ENCODE measurements around the gene TMX3.

Gene TMX3, protein sequence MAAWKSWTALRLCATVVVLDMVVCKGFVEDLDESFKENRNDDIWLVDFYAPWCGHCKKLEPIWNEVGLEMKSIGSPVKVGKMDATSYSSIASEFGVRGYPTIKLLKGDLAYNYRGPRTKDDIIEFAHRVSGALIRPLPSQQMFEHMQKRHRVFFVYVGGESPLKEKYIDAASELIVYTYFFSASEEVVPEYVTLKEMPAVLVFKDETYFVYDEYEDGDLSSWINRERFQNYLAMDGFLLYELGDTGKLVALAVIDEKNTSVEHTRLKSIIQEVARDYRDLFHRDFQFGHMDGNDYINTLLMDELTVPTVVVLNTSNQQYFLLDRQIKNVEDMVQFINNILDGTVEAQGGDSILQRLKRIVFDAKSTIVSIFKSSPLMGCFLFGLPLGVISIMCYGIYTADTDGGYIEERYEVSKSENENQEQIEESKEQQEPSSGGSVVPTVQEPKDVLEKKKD

GRCh38 chr18:68714712-68715496, at the start of gene TMX3:
TSS of gene TMX3 (minus strand) at chr18:68715108. CDS start at chr18:68714981, 127 bp downstream.
- no peak for TF ChIP-seq RAD21 (IDR thresholded peaks at IDR 0.05; ENCODE audit: low read depth)
- TF ChIP-seq CEBPB (IDR thresholded peaks at IDR 0.05), result no peak
- TF ChIP-seq TAF1 (IDR thresholded peaks at IDR 0.05; ENCODE audit: low read depth), result peak; percentile 74
- peak; percentile 59 for TF ChIP-seq TEAD4 (IDR thresholded peaks at IDR 0.05)
- TF ChIP-seq EGR1 (IDR thresholded peaks at IDR 0.05), result no peak
- TF ChIP-seq FOXM1 (IDR thresholded peaks at IDR 0.05; ENCODE audit: borderline replicate concordance, low read depth), result no peak
- peak; percentile 96 for TF ChIP-seq MAX (IDR thresholded peaks at IDR 0.05)
- TF ChIP-seq EP300 (IDR thresholded peaks at IDR 0.05; ENCODE audit: borderline replicate concordance), result peak; percentile 60; the same call in 1 of the 2 replicates
- TF ChIP-seq NFIC (IDR thresholded peaks at IDR 0.05), result no peak
- TF ChIP-seq ZBTB7A (IDR thresholded peaks at IDR 0.05; ENCODE audit: low read depth), result no peak
- TF ChIP-seq, protein P1, sequence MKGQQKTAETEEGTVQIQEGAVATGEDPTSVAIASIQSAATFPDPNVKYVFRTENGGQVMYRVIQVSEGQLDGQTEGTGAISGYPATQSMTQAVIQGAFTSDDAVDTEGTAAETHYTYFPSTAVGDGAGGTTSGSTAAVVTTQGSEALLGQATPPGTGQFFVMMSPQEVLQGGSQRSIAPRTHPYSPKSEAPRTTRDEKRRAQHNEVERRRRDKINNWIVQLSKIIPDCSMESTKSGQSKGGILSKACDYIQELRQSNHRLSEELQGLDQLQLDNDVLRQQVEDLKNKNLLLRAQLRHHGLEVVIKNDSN (IDR thresholded peaks at IDR 0.05), result no peak
- no peak for TF ChIP-seq CREB1 (IDR thresholded peaks at IDR 0.05; ENCODE audit: low read depth)
- peak; percentile 72 for TF ChIP-seq YY1 (IDR thresholded peaks at IDR 0.05; ENCODE audit: low read depth)
- TF ChIP-seq REST (IDR thresholded peaks at IDR 0.05; ENCODE audit: low read depth), result no peak
- peak; percentile 53; the same call in 1 of the 2 replicates for TF ChIP-seq TCF12 (IDR thresholded peaks at IDR 0.05; ENCODE audit: low read depth)

DNA sequence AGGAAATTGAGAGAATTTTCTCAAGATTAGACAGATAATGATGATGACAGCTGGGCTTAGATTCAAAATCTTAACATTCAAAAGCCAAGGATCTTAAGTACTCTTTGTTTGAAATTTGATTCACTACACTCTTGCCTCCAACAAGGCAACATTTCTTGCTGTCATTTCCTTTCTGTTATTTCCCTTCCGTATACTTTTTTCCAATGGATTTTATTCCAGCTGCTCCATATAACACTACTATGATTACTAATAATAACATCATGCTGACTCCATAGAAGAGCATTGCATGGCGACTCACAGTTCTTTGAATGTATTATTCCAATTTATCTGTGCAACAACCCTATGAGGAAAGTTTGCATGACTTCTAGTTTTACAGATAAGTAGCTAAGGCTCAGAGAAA, 49.1 kb upstream of the TMX3 start:
- TF ChIP-seq, protein P1 (IDR thresholded peaks at IDR 0.05), result no peak
- TF ChIP-seq TCF12 (IDR thresholded peaks at IDR 0.05; ENCODE audit: low read depth) (no peak), EGR1 (IDR thresholded peaks at IDR 0.05) (no peak), MAX (IDR thresholded peaks at IDR 0.05) (no peak), NFIC (IDR thresholded peaks at IDR 0.05) (no peak), CREB1 (IDR thresholded peaks at IDR 0.05; ENCODE audit: low read depth) (no peak), YY1 (IDR thresholded peaks at IDR 0.05; ENCODE audit: low read depth) (no peak), TEAD4 (IDR thresholded peaks at IDR 0.05) (no peak), TAF1 (IDR thresholded peaks at IDR 0.05; ENCODE audit: low read depth) (no peak), REST (IDR thresholded peaks at IDR 0.05; ENCODE audit: low read depth) (no peak)

DNA sequence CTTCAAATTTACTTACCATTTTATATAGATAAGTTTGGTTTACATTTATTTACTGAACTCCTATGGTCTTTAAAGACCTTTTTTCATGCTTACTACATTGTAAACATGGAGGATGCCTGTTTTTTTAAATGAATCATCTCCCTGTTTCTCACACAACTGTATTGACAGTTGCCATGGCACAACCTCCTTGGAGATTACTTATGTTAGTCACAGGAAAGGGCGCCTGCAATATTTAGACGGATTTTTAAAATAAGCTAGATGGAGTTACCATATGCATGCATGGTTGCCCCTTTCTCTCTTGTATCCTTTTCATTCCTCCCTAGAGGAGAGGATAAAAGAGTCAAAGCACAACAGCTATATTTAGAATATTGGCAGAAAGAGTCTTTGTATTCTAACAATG, 48.2 kb upstream of the TMX3 start:
- no peak for TF ChIP-seq EP300 (IDR thresholded peaks at IDR 0.05; ENCODE audit: borderline replicate concordance)
- TF ChIP-seq TEAD4 (IDR thresholded peaks at IDR 0.05), result no peak
- TF ChIP-seq REST (IDR thresholded peaks at IDR 0.05; ENCODE audit: low read depth), result no peak
- TF ChIP-seq RAD21 (IDR thresholded peaks at IDR 0.05; ENCODE audit: low read depth), result no peak
- no peak for TF ChIP-seq NFIC (IDR thresholded peaks at IDR 0.05)
- no peak for TF ChIP-seq EGR1 (IDR thresholded peaks at IDR 0.05)
- no peak for TF ChIP-seq YY1 (IDR thresholded peaks at IDR 0.05; ENCODE audit: low read depth)
- TF ChIP-seq ZBTB7A (IDR thresholded peaks at IDR 0.05; ENCODE audit: low read depth), result no peak
- TF ChIP-seq TCF12 (IDR thresholded peaks at IDR 0.05; ENCODE audit: low read depth), result no peak
- TF ChIP-seq CREB1 (IDR thresholded peaks at IDR 0.05; ENCODE audit: low read depth), result no peak
- TF ChIP-seq, protein P1 (IDR thresholded peaks at IDR 0.05), result no peak
- TF ChIP-seq TAF1 (IDR thresholded peaks at IDR 0.05; ENCODE audit: low read depth), result no peak
- TF ChIP-seq MAX (IDR thresholded peaks at IDR 0.05), result no peak
- TF ChIP-seq CEBPB (IDR thresholded peaks at IDR 0.05), result no peak
- TF ChIP-seq FOXM1 (IDR thresholded peaks at IDR 0.05; ENCODE audit: borderline replicate concordance, low read depth), result no peak

Data from Ishikawa (cell line).